NK-92 (cell line): ENCODE measurements around the gene NOVA2.
"Not testable (repeated sequence)": the region's sequence is repeated elsewhere in the genome, so short reads cannot be mapped to it uniquely, and the experiment has no call there.

Experiments
- DNase-seq: peaks from one replicate; lab custom pipeline; 2025; ENCODE audit not compliant: unreplicated experiment; lab: John Stamatoyannopoulos, UW

NOVA2 gene

DNA sequence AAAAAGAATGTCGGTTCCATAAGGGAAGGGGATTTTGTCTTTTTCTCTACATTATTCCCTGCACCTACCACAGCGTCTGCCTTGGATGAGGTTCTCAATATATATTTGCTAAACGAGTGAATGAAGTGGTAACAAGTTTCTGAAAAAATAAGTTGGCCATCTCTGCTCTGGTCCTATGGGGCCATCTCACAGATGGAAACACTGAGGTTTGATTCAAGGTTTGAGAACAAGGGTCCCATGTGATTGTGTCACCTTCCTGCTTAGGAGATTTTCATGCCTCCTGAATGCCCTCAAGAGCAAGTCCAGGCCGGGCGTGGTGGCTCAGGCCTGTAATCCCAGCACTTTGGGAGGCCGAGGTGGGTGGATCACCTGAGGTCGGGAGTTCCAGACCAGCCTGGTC is 74.4 kb downstream of the NOVA2 start:
- no peak for DNase-seq

DNA sequence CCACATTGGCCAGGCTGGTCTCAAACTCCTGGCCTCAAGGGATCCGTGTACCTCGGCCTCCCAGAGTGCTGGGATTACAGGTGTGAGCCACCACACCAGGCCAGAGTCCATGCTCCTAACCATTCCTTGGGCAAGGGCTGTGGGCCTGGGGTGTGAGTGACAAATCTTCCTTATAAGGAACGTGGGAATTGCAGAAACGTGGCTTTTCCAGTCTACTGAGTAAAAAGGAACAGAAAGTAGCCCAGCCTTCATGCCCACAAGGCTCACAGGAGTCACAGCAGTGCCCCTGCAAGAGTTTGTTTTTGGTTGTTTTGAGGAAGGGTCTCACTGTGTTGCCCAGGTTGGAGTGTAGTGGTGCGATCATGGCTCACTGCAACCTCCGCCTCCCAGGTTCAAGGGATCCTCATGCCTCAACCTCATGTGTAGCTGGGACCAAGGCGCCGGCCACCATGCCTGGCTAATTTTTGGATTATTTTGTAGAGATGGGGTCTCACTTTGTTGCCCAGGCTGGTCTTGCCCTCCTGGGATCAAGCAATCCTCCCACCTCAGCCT is 76.3 kb downstream of the NOVA2 start:
- no peak for DNase-seq

DNA sequence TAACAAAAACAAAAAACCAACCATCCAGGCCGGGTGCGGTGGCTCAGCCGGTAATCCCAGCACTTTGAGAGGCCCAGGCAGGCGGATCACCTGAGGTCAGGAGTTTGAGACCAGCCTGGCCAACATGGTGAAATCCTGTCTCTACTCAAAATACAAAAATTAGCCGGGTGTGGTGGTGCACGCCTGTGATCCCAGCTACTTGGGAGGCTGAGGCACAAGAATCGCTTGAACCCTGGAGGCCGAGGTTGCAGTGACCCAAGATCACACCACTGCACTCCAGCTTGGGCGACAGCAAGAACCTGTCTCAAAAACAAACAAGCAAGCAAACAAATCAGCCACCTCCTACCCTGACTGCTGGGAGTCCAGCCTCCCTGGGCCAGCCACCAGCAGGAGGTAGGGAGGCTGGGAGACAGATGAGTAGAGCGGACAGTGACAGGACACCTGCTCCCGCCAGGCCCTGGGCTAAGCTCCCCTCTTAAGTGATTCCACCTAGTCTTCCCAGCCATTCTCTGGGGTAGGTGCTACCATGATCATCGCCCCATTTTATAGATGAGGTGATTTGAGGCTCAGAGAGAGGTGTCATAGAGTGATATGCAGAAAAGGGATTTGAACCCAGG is 77.6 kb downstream of the NOVA2 start:
- not testable (repeated sequence) for DNase-seq

DNA sequence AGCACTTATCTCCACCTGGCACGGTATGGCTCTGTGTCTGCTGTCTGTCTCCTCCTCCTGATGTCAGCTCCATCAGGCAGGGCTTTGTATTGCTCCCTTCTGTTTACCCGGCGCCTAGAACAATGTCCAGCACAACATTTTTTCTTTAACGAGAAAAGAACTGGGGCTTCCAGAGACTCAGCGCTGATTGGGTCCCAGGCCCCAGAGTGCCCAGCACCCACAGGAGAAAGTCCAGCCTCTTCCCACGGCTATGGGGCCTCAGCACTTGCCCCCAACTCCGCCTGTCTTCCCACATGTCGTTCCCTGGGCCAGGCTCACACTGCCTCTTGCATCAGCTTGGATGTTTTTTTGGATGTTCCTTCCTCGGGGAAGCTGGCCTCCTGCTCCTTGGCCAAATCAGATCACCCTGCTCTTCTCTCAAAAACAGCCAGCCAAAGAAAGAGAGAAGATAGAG is 78.1 kb downstream of the NOVA2 start:
- no peak for DNase-seq

DNA sequence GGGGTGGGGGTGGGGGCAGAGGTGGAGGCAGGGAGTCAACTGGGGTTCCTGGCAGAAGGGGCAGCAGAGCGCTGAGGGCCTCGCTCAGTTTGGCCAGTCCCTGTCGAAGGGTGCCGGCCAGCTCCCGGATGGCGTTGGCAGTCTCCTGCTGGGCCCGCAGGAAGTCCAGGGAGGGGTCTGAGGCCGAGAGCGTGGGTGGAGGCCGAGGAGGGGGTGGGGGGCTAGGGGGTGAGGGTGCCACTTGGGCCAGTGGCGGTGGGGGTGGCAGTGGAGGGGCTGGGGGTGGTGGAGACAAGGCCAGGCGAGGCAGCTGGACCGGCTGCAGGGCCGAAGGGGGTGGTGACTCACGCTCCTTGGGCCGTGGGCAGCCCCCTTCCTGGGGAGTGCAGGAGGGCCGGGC is 82.8 kb downstream of the NOVA2 start:
- DNase-seq = no peak

DNA sequence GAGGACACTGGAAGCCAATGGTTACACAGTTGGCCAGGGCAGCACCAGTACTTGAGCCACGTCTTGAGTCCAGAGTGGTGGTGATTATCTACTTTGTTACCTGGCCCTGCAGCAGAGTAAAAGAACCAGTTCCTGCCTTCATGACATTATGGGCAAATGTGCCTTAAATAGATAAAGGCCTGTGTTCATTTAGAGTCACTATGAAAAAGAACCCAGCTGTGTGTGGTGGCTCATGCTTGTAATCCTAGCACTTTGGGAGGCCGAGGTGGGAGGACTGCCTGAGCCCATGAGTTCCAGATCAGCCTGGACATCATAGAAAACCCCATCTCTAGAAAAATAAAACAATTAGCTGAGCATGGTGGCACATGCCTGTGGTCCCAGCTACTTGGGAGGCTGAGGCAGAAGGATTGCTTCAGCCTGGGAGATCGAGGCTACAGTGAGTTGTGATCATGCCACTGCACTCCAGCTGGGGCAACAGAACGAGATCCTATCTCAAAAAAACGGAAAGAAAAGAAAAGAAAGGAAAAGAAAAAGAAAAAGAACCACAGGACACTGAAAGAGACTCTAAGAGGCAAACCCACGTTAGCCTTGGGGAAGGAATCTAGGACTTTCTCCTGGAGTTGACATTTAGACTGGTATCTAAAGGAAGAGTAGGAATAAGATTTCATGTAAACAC is 84.3 kb downstream of the NOVA2 start:
- no peak for DNase-seq

DNA sequence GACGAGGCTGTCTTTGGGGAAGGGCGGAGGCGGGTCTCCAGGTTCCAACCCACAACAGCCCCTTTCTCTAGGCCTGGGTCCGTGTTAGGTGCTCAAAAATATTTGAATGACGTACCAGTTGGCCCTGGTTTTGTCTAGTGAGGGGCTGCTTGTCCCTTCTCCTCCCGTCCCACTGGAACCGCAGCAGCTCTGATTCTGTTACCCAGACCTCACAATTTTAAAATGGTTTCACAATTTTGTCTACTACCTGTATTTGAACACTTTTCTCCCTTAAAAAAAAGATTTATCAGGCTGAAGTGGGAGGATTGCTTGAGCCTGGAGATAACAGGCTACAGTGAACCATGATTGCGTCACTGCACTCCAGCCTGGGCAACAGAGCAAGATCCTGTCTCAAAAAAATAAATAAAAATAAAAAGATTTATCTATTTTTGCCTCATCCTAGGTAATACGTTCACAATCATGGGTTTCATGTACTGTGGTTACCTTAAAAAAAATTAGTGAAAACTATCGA is 86.4 kb downstream of the NOVA2 start:
- DNase-seq = no peak

DNA sequence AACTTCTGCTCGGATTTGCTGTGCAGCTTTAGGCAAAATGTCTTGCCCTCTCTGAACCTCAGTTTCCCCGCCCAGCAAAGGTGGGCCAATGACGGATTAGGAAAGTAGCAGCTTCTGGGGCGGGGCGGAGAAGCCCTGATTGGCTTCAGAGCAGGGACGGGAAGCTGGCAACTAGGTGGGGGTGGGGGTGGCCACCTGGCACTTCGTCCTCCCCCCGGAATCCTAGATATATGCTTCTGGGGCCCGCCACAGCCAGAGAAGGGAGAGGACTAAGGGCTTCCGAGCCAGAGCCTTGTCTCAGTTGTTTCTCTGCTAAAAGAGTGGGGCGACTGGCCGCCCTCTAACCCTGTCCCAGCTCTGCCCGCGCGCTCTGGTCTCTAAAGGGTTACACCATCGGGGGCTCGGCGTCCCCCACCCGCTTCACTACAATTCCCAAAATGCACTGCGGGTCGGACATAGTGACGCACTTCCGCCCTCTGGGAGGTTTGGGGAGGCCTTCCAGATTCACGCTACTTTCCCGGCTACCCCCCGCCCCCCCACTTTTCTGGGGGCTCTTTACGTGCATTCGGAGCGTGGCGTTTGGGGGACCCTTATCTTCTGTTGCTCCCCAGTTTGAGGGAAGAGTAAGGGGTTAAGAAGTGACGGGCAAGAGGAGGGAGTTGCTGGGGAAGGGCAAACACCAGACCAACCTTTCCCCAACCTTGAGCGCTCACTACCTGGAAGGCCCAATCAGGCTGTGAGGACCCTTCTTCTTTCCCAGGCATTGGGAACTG is 87.1 kb downstream of the NOVA2 start:
- peak; percentile 38 for DNase-seq

DNA sequence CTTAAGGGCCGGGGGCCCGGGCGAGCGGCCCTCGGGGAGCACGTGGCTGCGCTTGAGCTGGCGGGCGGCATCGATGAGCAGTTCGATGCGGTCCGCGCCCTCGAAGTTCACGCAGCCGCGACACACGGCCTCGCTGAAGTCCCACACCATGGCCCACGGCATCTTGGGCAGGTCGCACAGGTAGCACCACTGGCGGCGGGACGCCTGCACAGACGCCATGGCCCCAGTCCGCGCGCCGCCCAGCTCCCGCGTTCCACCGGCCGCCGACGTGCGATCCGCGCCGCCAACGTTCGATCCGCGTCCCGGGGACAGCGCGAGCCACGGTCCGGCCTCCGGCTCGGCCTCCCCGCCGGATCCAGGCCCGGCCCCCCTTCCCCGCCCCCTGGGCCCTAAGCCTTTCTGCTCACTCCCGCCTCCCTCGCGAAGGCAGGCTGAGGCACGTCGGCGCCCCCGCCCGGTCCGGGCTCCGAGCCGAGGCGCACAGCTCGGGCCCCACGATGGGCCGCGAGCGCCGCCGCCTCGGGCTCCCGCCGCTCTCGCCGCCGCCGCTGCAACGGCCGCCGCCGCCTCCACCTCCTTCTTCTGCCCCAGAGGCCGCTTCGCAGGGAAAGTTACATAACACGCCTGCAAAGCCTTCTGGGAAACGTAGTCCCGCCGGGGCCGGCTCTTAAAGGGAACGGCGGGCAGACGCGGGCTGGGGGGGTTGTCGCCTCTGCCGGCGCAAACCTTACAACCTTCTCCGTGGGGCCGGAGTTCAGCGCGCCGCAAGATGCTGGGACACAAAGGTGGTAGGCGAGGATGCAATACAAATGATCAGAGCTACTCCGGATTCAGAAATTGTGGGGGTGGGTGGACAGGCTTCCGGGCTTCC is 87.9 kb downstream of the NOVA2 start, which contains the start of gene IRF2BP1:
Gene IRF2BP1, minus strand, starts transcription at position 586 of the 871 bp plus-strand sequence. Its CDS starts 367 bp downstream, at position 219.
- peak; percentile 46 for DNase-seq

DNA sequence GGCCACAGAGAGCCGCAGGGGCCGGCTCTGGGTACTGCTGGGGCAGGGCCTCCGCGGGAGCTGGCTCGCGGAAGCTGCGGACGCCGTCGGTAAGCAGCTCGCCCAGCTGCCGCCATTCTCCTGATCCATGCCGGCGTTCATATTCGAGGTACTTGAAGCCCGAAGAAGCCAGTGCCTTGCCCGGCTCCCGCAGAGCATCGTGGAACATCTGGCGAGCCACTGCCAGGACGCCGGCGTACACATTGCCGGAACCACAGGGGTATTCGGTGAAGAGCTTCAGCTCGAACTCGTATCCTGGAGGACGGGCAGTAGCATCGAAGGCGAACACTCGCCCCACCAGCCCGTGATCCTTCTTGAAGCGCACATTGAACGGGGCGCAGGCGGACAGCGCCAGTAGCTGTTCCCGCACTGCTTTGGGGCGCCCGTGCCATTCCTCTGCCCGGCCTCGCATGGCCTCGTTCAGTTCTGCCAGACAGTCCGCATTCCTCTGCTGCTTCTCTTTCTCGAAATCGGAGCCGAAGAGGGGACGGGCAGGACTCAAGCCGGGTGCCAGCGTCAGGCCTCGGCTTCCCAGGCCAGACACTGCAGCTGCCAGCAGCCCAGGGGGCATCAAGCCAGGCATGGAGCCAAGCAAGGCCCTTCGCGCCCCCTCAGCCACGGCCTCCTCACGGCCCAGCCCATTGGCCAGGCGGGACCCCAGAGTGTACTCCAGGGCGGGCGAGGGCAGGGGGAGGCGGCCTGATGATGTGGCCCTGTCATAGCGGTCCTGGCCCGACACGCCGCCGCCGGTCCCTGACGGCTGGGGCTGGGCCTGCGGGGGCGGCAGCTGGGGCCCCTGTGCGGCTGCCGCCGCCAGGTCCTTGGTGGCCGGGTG is 88.7 kb downstream of the NOVA2 start:
- no peak for DNase-seq

DNA sequence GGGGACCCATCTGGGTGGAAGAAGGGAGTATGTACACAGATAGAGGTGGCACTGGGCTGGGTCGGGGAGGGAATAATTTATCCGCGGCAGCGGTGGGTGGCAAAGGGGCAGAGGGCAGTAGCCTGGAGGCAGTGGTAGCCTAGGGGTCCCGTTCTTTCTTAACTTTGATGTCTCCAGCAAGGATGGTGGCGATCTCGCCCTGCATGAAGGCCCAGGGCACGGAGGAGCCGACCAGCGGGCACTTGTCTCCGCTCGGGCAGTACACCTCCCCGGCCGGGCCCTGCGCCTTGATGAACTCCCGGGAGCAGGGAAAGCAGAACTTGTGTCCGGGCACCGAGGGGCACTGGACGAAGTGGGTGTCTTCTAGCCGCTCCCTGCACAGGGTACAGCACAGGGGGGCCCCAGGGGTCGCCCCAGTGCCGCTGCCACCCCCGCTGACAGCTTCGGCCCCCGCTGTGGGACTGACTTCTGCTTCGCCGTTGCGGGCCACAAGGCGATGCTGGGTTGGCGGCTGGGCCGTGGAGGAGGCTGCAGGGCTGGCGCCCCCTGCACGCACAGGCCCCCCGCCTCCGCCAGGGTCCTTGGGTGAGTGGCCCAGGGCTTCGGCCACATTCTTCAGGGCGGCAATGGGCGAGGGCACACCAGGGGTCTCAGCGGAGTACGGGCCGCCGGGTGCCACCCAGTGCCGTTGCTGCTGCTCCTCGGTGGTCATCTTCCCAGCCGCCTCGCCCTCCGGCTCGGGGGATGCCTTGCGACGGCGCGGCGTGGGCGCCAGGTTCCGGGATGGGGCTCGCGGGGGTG is 89.6 kb downstream of the NOVA2 start:
- DNase-seq = no peak
